HEK293T (cell line): ENCODE data around the gene PFN3.

Experiments
- CTCF ChIA-PET: fragments of 350-600 bp; formaldehyde crosslinking; extraction: SDS; loops from one replicate; lab custom pipeline; 2021; ENCODE audit warnings: antibody characterized with exemption, inconsistent platforms; lab: Yijun Ruan, JAX
- POLR2A ChIA-PET: fragments of 350-600 bp; formaldehyde crosslinking; extraction: SDS; loops from one replicate; lab custom pipeline; 2020; ENCODE audit warnings: antibody characterized with exemption, inconsistent platforms; lab: Yijun Ruan, JAX
- DNase-seq: peaks from one replicate; pipeline ENCODE4 v3.0.0; 2012; ENCODE audit warnings: mixed read lengths; ENCODE audit errors: extremely low spot score
- ARNT ChIP-seq: fragments of 450-650 bp; IDR thresholded peaks from 2 replicates; pipeline ENCODE4 v1.6.1; 2017; ENCODE audit warnings: mild to moderate bottlenecking
- BHLHE40 ChIP-seq: fragments of 450-650 bp; IDR thresholded peaks from 2 replicates; pipeline ENCODE4 v1.6.1; 2016; ENCODE audit warnings: mild to moderate bottlenecking, moderate library complexity, borderline replicate concordance
- CTBP1 ChIP-seq: fragments of 450-650 bp; IDR thresholded peaks from 2 replicates; pipeline ENCODE4 v1.6.1; 2016; ENCODE audit warnings: borderline replicate concordance
- ELF4 ChIP-seq: fragments of 450-650 bp; IDR thresholded peaks from 2 replicates; pipeline ENCODE4 v1.6.1; 2017; ENCODE audit warnings: antibody characterized with exemption
- FOXA1 ChIP-seq: fragments of 450-650 bp; IDR thresholded peaks from 2 replicates; pipeline ENCODE4 v1.6.1; 2016; ENCODE audit warnings: mild to moderate bottlenecking
- FOXK2 ChIP-seq: fragments of 450-650 bp; IDR thresholded peaks from 2 replicates; pipeline ENCODE4 v1.6.1; 2016; ENCODE audit warnings: mild to moderate bottlenecking
- FOXM1 ChIP-seq: fragments of 450-650 bp; IDR thresholded peaks from 2 replicates; pipeline ENCODE4 v1.6.1; 2017; ENCODE audit warnings: mild to moderate bottlenecking, borderline replicate concordance
- HDGF ChIP-seq: fragments of 450-650 bp; IDR thresholded peaks from 2 replicates; pipeline ENCODE4 v1.6.1; 2017; ENCODE audit warnings: antibody characterized with exemption, borderline replicate concordance
- L3MBTL2 ChIP-seq: fragments of 450-650 bp; conservative IDR thresholded peaks from 2 replicates; pipeline ENCODE4 v1.6.1; 2016; ENCODE audit warnings: mild to moderate bottlenecking
- LEF1 ChIP-seq: fragments of 450-650 bp; IDR thresholded peaks from 2 replicates; pipeline ENCODE4 v1.6.1; 2017; ENCODE audit warnings: mild to moderate bottlenecking, borderline replicate concordance
- NFRKB ChIP-seq: fragments of 450-650 bp; IDR thresholded peaks from 2 replicates; pipeline ENCODE4 v1.6.1; 2016; ENCODE audit warnings: mild to moderate bottlenecking, moderate library complexity
- PKNOX1 ChIP-seq: fragments of 450-650 bp; IDR thresholded peaks from 2 replicates; pipeline ENCODE4 v1.6.1; 2016
- SP1 ChIP-seq: fragments of 450-650 bp; IDR thresholded peaks from 2 replicates; pipeline ENCODE4 v1.6.1; 2017
- SUZ12 ChIP-seq: fragments of 450-650 bp; IDR thresholded peaks from 2 replicates; pipeline ENCODE4 v1.6.1; 2016; ENCODE audit warnings: mild to moderate bottlenecking
- TARDBP ChIP-seq: fragments of 450-650 bp; IDR thresholded peaks from 2 replicates; pipeline ENCODE4 v1.6.1; 2016
- ZNF384 ChIP-seq: fragments of 450-650 bp; IDR thresholded peaks from 2 replicates; pipeline ENCODE4 v1.6.1; 2016

Gene PFN3

GRCh38 chr5:177443144-177443983, 42.9 kb upstream of the PFN3 start:
- CTCF ChIA-PET: interaction anchor here (1.9 to 2.0 kb wide), 2 partner anchors 11 to 53 kb away, joined by 6 read pairs; no protein-coding TSS in a partner anchor
- POLR2A ChIA-PET: interaction anchor here (1.0 to 7.4 kb wide), 7 partner anchors 7 to 92 kb away, joined by 3 to 69 read pairs (median 8); partner anchors contain the start of genes GRK6 and LMAN2

DNA sequence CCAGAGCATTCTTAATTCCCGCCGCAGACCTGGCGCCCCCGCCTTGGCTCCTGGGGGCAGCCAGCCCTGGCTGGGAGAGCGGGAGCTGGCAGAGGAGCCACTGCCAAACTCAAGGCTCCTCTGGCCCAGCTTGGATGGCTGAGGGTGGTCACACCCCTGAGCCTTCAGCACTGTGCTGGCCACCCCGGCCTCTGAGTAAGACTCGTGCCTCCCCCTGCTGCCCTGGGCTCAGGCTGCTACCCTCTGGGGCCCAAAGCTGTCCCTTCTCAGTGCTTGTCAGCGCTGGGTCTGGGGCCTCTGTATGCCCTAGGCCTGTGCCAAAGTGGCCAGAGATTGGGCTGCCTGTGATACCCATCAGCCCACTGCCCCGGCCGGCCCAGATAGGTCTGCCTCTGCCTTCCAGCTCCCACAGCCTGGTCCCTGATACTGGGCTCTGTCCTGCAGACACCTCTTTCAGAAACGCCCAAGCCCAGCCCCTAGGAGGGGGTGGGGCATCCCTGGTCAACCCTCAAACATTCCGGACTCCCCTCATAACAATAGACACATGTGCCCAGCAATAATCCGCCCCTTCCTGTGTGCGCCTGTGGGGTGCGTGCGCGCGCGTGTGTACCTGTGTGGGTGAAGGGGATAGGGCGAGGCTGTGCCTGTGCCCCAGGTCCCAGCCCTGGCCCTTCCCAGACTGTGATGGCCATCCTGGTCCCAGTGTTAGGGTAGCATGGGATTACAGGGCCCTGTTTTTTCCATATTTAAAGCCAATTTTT, 41.8 kb upstream of the PFN3 start:
- no peak for DNase-seq
- POLR2A ChIA-PET: interaction anchor here (0.9 to 7.4 kb wide), 5 partner anchors 12 to 75 kb away, joined by 3 to 69 read pairs (median 3); partner anchors contain the start of gene GRK6
- TF ChIP-seq LEF1 (no peak), ARNT (no peak), FOXM1 (no peak), HDGF (no peak), NFRKB (no peak)
- CTCF ChIA-PET: interaction anchor here (1.2 kb wide), 1 partner anchor 53 kb away, joined by 5 read pairs; no protein-coding TSS in a partner anchor

More at GRCh38 chr5:177443144-177443983, 42.9 kb upstream of the PFN3 start:
- TF ChIP-seq ELF4: no peak
- TF ChIP-seq NFRKB: no peak
- no peak for TF ChIP-seq CTBP1
- no peak for TF ChIP-seq ZNF384
- no peak for TF ChIP-seq FOXM1
- TF ChIP-seq HDGF: no peak
- no peak for TF ChIP-seq FOXA1
- TF ChIP-seq FOXK2: no peak
- TF ChIP-seq PKNOX1: no peak
- TF ChIP-seq LEF1: no peak
- no peak for TF ChIP-seq TARDBP
- DNase-seq: no peak

DNA sequence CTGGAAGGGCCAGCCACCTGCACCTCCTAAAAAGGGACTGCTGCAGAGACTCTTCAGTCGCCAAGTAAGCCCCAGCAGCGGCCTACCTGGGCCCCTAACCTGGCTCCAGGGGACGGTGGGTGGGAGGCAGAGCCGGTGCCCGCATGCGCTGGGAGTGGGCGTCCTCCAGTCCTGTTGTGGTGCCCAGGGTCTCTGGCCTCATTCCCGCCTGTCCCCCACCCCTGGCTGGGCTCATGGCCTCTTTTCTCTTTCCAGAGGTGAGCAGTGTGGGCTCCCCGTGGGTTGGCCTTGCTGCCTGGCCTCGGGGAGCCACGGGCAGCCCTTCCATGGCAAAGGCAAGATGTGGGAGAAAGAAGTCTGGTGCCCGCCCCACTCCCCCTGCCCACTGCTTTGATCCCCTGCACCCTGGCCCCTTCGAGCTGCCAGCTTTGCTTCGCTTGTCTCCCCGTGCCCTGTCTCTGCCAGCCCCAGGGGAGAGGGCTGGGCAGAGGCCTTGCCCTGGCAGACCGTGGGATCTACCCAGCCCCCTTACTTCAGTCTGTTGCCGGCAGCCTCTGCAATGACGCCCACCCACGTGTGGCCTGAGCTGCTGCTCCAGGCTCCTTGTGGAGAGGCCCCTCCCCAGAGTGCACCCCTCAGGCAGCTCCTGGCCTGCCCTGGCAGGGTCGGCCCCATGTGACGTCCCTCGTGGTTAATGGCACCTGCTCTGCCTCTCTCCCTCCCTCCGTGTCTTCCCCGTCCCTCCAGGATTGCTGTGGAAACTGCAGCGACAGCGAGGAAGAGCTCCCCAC, 40.7 kb upstream of the PFN3 start:
- TF ChIP-seq L3MBTL2: no peak
- TF ChIP-seq PKNOX1: no peak
- no peak for TF ChIP-seq NFRKB
- no peak for TF ChIP-seq SUZ12
- no peak for TF ChIP-seq CTBP1
- TF ChIP-seq ARNT: no peak
- no peak for TF ChIP-seq TARDBP
- no peak for TF ChIP-seq FOXM1
- no peak for TF ChIP-seq FOXA1
- no peak for TF ChIP-seq BHLHE40
- no peak for TF ChIP-seq HDGF
- no peak for TF ChIP-seq LEF1
- TF ChIP-seq SP1: no peak
- ChIA-PET CTCF (interaction anchor here (0.7 to 1.2 kb wide), 3 partner anchors 16 to 59 kb away, joined by 3 to 5 read pairs (median 3); no protein-coding TSS in a partner anchor), POLR2A (interaction anchor here (0.9 to 7.4 kb wide), 3 partner anchors 12 to 16 kb away, joined by 3 to 69 read pairs (median 3); partner anchors contain the start of gene GRK6)
- no peak for DNase-seq

DNA sequence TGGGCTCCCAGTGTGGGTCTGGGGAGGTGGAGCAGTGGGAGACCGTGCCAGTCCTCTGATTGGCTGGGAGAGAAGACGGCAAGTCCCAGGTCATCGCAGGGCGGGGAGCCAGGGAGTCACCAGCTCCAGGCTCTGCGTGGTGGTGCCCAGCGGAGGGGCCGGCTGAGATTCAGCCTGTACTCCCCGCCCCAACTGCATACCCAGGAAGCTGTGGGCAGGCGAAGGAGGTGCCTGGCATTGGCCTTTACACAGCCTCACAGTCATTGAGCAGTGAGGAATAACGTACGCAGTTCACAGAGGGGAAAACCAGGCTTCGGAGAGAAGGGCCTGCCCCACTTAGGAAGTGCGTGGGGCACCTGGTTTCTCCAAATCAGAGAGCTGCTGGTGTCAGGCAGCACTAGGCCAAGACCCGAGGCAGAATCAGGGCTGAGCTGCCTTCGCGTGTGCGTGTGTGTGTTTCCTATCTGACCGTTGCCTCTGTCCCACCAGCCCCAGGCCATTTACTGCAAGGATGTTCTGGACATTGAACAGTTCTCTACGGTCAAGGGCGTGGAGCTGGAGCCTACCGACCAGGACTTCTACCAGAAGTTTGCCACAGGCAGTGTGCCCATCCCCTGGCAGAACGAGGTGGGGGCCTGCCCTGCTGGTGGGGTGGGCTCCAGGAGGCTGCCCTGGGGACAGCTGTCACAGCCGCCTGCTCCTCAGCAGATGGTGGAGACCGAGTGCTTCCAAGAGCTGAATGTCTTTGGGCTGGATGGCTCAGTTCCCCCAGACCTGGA, 39.9 kb upstream of the PFN3 start:
- no peak for DNase-seq
- ChIA-PET POLR2A (interaction anchor here (7.4 kb wide), 1 partner anchor 15 kb away, joined by 69 read pairs; the partner anchor contains the start of gene GRK6), CTCF (interaction anchor here (0.7 to 1.6 kb wide), 3 partner anchors 17 to 58 kb away, joined by 3 to 4 read pairs (median 3); no protein-coding TSS in a partner anchor)
- TF ChIP-seq FOXK2: no peak

GRCh38 chr5:177439518-177440053, 39.1 kb upstream of the PFN3 start:
- POLR2A ChIA-PET: interaction anchor here (4.3 to 7.4 kb wide), 2 partner anchors 13 to 14 kb away, joined by 34 to 69 read pairs; partner anchors contain the start of gene GRK6
- no peak for DNase-seq
- CTCF ChIA-PET: interaction anchor here (1.6 kb wide), 1 partner anchor 49 kb away, joined by 4 read pairs; no protein-coding TSS in a partner anchor
- TF ChIP-seq BHLHE40: no peak
- TF ChIP-seq SP1: no peak
- no peak for TF ChIP-seq HDGF
- no peak for TF ChIP-seq PKNOX1
- no peak for TF ChIP-seq TARDBP
- no peak for TF ChIP-seq ARNT
- TF ChIP-seq FOXM1: no peak
- no peak for TF ChIP-seq FOXA1
- TF ChIP-seq L3MBTL2: no peak
- TF ChIP-seq LEF1: no peak
